HG03064 (cell line): Measurements from ENCODE around the gene CLNK.

Source experiments
- ATAC-seq: cut with Tn5 transposase; IDR thresholded peaks from one replicate; pipeline ENCODE4 v1.9.1; 2021; ENCODE audit warnings: low read depth; ENCODE audit not compliant: unreplicated experiment

The CLNK gene

DNA sequence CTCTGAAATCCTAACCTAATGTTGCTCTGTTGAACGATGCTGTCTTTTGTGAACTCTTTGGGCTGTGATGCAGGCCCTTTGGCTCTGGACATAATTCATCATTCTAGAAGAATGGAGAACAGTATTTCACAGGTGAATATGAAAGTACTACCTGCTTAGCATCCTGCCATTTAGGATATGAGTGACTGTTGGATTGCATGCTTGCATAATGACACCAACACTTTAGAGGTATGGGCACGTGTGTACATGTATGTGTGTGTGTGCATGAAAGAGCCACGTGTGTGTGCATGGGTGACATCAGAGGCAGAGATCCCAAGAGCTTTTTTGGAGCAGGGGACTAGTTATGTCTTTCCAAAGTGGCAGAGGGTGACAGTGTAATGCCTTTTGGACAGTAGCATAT is 157.1 kb downstream of the CLNK start:
- no peak for ATAC-seq

DNA sequence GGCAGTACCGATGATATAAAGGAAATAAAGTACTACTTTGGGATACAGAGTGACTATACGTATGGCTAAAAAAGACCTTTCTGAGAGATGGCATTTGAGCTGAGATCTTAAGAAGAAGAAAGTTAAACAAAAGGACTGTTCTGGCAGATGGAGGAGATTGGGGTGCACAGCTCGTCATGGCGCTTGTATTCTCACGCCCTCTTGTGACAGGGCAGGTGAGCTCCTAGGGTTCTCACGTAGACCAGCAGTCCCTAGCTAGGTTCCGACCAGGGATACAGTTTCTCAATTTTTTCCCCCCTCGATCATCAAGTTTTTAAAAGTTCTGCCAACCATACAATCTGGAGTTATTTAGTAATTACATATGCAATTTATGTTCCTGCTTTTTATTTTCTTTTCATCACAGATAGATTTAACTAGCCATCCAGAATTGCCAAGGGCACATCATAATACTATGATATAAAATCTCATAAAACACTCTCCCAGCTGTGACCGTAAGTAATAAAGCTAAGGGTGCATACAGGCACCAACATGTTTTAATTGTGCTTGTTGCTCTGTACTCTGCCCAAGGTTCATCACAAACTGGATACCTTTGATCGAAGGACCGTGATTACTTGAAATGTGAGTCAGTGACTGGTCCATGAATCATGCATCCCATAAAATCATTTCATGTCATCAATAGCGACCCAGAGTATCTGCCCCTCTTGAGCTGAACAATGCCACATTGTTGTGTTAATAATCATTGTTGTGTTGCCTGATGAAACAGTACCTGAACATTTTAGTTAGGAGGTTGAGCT is 157.9 kb downstream of the CLNK start:
- no peak for ATAC-seq

DNA sequence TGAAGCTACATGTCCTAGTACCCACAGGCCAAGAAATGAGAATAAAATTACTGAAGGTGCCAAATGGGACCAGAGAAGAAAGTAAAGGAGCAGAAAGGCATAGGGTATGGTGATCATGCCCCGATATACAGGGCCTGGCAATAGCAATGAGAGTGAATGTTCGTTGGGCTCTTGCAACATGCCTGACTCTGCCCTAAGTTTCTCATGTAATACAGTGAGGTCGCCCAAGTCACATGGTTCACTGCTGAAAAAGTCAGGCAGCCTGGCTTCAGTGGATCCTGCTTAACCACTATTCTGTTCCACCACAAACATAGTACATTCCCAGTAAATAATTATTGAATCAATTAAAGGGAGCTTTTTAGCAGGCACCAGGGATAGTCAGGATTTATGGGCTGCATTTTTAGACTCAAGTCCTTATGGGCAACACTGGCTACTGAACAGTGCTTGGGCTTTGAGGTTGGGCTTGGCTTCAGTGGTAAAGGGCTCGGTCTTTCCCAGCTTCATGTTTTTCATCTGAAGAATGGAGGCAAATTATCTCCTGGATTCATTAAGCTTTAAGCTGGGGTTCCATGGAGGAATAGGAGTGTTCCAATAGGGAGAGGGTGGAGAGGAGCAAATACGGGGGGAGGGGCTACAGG is 160.3 kb downstream of the CLNK start:
- ATAC-seq, result no peak

DNA sequence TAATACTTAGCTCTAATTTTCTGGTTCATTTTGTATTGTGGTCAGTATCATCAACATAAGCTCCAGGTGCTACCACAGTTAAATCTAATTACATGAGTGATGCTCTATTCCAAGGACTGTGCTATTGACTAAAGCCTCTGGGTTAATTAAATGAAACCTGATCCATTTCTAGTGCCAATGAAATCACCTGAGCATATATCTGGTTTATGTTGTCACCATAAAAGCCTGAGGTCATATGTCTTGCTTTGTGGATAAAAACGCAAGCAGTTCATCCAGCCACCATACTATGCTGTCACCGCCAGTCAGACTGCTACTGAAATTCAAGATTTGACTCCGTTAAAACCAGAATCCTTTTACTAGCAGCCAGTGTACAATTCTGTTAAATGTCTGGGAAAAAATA is 163.1 kb downstream of the CLNK start:
- no peak for ATAC-seq

DNA sequence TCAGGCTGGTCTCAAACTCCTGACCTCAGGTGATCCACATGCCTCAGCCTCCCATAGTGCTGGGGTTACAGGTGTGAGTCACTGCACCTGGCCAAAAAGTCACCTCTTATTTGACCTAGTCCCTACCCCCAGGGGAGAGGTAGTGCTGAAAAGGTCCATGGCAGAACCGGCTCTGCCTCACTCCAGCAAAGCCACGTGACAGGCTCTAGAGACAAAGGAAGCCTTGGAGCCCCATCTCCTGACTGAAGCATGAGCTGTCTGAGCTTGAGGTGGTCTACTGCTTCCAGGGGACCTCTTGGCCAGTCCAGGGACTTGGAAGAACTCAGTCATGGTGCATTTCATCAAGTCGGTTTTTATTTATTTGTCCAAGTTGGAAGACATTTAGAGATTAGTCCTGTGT is 174.8 kb downstream of the CLNK start:
- no peak for ATAC-seq

DNA sequence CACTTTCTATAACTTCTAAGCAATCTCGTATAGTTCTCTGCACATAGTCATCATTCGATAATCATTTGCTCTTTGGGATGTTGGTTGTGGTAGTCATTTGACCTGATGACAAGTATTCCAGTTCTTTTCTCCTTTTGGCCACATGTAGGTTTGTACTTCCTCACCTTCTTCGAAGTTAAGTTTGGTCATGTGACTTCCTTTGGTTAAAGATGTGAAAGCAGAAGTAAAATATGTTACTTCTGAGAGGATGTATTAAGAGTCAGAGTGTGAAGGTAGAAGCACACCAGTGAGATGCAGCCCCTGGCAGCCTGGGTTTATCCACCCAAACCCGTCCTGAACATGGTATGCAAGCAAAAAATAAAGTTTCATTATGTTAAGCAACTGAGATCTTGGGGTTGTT is 178.5 kb downstream of the CLNK start:
- ATAC-seq, result no peak

DNA sequence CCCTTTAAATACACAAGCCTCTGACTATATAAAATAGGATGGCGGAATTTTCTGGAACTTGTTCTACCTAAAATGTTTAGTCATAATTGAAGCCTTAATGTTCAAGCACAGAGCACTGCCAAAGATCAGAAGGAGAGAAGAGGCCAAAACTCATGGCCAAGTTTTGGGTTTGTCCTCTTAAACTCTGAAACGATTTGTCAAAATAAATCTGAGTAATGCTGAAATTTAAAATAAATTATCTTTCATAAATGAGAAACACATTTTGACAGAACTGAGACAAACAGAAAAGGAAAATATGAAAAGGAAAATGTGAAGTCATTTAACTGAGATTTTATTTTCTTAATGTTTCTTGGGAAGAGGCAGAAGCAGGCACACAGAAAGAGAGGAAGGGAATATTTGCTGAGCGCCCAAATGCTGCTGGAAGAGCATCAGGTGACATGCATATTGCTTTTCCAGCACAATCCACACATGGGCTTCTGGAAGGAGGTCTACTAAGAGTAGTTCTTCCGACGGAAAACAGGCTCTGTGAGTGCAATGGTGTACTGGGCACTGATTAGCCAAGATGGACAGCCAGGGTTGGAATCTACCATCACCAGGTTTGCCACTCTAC is 179.9 kb downstream of the CLNK start:
- no peak for ATAC-seq

DNA sequence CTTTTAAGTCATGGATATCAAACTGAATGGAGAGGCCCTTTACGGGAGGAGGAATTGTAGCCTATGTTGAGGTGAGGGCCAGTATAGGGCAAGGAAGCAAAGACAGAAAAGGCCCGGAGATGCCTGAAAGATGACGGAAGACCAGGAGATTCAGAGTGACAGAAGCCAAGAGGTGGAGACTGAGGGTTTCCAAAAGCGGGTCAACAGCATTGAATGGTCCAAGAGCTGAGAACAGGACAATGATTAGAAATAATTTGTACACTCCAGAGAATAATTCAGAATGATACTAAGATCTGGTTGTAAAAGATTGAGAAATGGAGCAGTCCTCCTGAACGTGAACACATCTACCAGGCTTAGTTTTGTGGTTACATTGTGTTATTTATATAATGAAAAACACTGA is 181.9 kb downstream of the CLNK start:
- no peak for ATAC-seq

DNA sequence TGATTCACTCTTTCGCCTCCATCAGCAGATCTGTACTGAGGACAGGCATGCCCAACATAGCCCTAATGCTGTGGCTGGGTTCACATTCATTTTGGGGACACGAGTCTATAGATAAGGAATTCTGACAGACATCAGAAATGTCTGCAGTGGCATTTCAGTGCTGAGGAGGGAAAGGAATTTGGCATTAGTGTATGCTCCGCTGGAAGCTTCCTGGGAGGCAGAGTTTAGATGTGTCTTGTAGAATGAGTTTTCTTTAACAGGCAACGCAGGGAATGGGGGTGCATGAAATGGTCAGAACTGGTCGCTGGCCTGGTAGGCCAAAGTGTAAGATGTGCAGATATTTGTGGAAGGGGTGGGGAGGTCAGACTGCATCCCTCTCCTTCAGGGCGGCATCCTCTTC is 183.8 kb downstream of the CLNK start:
- no peak for ATAC-seq

DNA sequence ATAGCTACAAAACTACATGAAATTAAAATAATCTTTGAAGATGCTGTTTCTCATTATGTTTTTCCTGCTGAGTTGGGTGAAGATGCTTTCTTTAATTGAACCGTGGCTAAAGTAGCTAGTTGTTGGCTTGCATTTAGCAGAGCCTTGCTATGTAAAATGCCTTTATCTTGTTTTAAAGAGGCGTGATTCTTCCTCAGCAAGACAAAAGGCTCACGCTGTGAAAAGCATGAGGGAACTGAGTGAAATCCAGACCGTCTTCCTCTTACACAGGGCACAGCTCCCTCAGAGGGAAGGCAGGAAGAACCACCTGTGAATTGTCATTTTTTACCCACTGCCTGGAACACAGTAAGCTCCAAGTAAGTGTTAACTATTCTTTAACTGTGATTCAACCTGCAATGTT is 188.4 kb downstream of the CLNK start:
- ATAC-seq, result no peak

DNA sequence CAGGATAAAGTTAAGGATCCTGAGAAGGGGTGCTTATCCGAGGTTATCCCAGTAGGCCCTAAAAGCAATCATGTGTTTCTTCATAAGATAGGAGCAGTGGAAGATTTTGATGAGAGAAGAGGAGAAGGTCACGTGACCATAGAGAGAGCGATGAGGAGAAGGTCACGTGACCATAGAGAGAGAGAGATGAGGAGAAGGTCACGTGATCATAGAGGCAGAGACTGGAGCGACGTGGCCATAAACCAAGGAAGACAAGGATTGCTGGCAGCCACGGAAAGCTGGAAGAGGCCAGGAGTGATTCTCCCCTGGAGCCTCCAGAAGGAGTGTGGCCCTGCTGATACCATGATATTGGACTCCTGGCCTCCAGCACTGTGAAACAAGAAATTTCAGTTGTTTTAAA is 188.9 kb downstream of the CLNK start:
- ATAC-seq, result no peak

DNA sequence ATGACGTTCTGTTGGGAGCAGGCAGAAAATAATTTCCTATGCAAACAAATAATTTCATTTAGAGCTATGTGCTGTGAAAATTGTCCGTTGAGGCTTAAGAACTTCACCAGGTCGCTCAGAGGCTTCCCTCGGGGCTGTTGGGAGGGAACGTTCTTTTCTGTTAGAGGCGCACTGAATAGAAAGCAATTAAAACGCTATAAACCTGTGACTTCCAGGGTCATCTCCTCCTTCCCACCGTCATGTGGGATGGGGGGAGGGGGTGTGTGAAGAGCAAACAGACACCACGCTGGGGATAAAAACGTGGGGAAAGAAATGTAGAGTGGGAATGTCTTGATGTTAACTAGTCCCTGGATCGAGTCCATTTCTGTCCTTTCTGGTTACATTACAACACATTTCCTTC is 192.1 kb downstream of the CLNK start:
- no peak for ATAC-seq

DNA sequence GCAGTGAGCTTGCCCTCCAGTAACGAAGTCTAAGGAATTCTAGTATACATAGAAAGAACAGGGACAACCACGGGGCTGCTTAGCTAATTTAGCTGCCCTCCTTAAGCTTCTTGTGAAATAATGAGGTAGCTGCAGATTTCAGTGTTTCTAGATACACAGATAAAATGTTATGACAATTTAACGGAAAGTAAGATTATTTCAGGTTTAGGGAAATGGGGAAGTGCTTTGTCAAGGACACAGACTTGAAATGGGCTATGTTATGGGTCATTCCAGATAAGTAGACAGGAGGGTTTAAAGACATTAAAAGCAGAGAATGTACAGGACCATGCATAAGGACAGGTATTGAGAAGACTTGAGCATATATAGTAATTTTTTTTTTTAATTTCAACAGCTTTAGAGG is 193.2 kb downstream of the CLNK start:
- no peak for ATAC-seq

DNA sequence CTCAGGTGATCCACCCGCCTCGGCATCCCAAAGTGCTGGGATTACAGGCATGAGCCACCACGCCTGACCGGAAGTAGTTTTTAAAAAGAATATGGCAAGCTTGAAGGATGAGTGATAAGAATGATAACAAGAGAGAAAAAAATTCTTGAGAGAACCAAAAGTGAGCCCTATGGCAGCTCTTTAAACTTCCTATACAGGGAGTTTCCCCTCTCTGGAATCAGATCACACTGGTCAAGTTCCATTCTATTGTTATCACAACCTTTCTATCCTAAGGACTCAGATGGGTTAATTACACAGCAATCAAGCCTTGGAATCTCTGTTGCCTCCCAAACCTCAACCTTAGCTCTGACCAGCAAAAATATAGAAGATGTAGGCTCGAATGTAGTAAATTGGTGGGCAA is 193.6 kb downstream of the CLNK start:
- ATAC-seq, result no peak

DNA sequence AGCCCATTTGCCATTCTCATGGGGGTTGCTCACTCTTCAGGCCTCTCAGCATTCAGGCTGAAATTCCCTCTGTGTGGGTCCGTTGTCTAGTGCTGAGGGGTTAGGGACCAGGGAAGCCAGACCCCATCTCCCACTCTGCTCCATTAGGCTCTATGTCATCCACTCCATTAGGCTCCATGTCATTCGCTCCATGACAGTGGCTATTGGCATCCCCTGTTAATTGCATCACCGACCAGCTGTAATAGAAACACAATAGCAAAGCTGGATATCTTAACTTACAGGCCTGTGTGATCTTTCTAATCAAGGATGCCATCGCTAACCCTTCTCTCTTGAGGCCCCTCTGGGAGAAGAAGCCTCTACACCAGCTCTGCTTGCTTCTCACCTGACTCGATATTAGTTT is 201.7 kb downstream of the CLNK start:
- no peak for ATAC-seq

DNA sequence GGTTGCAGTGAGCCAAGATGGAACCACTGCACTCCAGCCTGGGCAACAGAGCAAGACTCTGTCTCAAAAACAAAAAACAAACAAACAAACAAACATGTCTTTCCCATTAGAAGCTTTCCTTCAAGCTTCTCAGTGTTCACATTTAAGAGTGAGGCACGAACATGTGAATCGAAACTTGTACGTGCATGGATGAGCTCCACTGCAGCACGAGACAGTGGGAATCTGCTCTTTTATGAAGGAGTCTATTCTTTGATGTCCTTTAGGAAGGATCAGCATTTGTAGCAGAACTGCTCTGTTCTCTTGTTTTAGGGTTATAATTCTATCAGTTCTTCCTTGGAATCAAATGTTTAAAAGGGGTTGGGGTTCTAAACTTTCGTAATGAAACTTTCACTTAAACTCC is 204.0 kb downstream of the CLNK start:
- no peak for ATAC-seq

DNA sequence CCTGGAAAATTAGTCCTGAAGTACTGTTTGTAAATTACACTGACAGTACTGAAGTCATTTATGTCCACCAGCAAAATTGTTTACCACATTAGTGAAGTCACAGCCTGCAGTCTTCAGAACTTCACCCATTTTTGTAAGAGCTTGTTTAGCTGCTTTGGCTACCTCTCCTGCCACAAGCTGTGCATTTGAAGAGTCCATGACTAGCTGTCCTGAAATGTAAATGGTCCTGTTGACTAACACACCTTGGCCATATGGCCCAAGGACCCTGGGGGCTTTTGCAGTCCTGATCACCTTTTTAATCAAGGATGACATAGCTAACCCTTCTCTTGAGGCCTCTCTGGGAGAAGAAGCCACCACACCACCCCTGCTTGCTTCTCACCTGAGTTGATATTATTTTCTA is 205.9 kb downstream of the CLNK start:
- no peak for ATAC-seq

DNA sequence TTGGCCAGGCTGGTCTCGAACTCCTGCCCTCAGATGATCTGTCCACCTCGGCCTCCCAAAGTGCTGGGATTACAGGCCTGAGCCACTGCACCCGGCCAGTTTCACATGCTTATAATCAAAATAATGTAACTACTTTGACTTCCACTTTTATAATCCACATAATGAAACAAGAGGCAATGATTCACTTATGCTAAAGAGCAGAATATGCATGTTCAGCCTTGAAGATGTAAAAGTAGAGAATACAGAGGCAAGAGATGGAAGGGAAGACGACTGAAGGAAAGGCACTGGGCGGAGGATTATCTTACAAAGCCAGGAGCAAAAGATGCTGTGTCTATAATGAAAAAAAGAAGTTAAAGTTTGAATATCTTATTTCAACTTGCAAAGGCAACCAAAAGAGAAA is 214.1 kb downstream of the CLNK start:
- ATAC-seq, result no peak

DNA sequence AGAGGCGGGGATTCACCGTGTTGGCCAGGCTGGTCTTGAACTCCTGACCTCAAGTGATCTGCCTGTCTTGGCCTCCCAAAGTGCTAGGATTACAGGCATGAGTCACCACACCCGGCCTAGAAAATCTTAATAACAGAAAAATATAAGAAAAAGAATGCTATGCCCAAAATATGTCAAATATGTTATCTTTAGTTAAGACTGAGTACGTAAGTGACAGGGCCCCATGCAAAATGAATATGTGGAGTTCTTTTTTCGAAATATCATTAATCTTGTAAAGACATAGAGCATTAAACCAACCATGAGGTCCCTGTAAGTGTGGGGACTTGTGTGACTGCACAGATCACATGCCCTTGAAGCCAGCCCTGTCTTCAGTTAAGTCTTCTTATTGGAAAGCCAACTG is 218.4 kb downstream of the CLNK start:
- no peak for ATAC-seq

DNA sequence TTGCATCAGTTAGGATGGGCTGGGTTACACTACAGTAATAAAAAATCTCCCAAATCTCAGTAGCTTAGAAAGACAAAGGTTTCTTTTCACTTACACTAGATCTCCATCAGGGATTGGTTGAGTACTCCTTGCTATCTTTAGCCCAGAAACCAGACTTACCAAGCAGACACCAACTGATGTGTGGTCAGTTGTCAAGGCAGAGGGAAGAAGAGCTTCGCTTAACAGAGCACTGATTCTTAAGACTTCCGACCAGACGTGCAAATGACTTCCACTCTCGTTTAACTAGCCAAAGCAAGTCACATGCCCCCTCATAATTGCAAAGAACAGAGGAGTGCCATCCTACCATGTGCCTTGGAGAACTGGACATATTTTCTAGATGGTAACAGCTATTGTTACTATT is 221.7 kb downstream of the CLNK start:
- ATAC-seq, result no peak

DNA sequence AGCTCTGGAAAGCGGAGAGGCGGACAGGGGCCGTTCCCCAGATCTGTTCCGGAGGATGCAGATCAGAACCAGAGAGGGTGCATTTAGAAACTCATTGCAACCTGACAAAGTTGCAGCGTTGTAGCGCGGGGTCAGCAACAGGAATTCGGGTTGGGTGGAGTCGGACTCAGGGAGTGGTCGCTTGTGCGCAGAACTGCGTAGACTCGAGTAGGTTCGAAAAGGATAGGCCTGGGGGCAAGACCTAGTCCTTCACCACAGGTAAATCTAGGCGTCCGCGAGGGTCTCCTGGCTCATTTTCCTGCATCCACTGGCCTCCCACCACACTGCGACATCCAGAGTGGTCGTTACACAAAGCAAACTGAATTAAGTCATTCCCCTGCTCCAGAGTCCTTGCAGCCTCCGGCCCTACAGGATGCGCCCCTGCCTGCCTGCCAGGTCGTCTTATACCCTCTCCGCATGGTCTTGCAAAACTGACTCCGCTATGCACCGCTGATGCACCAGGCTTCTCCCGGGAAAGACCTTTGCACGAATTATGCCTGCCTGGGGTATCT is 222.6 kb downstream of the CLNK start:
- ATAC-seq, result no peak
